ENCODE data around the gene C17orf50. TPM values are rescaled to one million over a fixed set of nuclear protein-coding genes. Genes with fewer than 3 reads are reported as not detected.

The C17orf50 gene
- total RNA-seq, 6 experiments from 2014 or later: not detected

DNA sequence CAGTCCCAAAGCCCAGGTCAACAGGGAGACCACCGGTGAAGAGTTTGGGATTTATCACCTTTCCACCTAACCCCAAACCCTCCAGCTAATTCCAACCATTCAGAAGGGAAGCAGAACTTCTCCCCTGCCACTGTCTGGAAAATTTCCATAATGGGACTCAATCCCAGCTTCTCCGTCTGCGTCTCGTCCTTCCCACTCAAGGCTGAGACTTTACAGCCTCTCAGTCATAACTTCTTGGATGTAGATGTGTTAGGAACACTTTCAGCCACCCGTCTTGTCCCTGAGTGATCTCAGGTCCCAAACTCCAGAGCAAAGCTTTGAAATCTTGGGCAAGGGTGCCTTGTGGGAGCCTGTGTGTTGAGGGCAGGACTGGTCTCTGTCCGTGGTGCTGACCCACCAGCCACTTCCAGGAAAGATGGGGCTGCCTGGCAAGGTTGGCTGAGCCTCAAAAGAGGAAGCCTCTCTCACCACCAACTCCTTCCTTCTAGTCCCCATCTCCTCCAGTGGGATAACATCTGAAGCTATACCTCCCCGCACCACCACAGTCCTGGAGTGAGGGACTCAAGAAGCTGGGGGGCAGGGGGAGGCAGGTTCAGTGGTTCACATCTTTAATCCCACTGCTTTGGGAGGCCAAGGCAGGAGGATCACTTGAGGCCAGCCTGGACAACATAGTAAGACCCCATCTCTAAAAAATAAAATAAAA is 16.9 kb upstream of the C17orf50 start:
- 35% methylated on average over 4 of the region's 7 CpGs for WGBS (ENCODE audit: insufficient coverage, low coverage, low lambda C conversion rate, missing lambda C conversion rate)

GRCh38 chr17:35744830-35745229 is 15.9 kb upstream of the C17orf50 start:
- no peak for TF ChIP-seq POLR2A (IDR thresholded peaks at IDR 0.05)
- TF ChIP-seq, protein P1, sequence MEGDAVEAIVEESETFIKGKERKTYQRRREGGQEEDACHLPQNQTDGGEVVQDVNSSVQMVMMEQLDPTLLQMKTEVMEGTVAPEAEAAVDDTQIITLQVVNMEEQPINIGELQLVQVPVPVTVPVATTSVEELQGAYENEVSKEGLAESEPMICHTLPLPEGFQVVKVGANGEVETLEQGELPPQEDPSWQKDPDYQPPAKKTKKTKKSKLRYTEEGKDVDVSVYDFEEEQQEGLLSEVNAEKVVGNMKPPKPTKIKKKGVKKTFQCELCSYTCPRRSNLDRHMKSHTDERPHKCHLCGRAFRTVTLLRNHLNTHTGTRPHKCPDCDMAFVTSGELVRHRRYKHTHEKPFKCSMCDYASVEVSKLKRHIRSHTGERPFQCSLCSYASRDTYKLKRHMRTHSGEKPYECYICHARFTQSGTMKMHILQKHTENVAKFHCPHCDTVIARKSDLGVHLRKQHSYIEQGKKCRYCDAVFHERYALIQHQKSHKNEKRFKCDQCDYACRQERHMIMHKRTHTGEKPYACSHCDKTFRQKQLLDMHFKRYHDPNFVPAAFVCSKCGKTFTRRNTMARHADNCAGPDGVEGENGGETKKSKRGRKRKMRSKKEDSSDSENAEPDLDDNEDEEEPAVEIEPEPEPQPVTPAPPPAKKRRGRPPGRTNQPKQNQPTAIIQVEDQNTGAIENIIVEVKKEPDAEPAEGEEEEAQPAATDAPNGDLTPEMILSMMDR (IDR thresholded peaks at IDR 0.05): no peak
- DNase-seq: peak in 1 of 3 donors; percentile 46
- Histone ChIP-seq H3K27ac (no peak overlapping the region), H3K27me3 (no peaks in the 10 kb centered on the region), H3K9me3 (no peaks in the 10 kb centered on the region), H3K36me3 (no peaks in the 10 kb centered on the region), H3K4me3 (no peak overlapping the region), H3K4me1 (peaks cover 0 to 4% (median 0%) of the 10 kb centered on the region in 4 donors)
- ATAC-seq: no peak
- WGBS (ENCODE audit: insufficient coverage, low coverage, low lambda C conversion rate, missing lambda C conversion rate): 73% methylated on average over 7 of the region's 8 CpGs
- intact Hi-C loops (cut with DNase I): loop anchor here (5.0 kb wide), 1 partner anchor 133 kb away; no protein-coding TSS in a partner anchor

More for the DNA sequence above, 16.9 kb upstream of the C17orf50 start:
- ATAC-seq: no peak
- H3K27ac ChIP-seq: no peak overlapping the region
- peak in 1 of 3 donors; percentile 56 for DNase-seq
- no peaks in the 10 kb centered on the region for H3K36me3 ChIP-seq
- no peak for TF ChIP-seq POLR2A (IDR thresholded peaks at IDR 0.05)
- TF ChIP-seq, protein P1 (IDR thresholded peaks at IDR 0.05): no peak
- H3K4me3 ChIP-seq: no peak overlapping the region
- H3K9me3 ChIP-seq: no peaks in the 10 kb centered on the region
- peaks cover 0 to 4% (median 0%) of the 10 kb centered on the region in 4 donors for H3K4me1 ChIP-seq
- no peaks in the 10 kb centered on the region for H3K27me3 ChIP-seq
- intact Hi-C loops (cut with DNase I): no loop called here

DNA sequence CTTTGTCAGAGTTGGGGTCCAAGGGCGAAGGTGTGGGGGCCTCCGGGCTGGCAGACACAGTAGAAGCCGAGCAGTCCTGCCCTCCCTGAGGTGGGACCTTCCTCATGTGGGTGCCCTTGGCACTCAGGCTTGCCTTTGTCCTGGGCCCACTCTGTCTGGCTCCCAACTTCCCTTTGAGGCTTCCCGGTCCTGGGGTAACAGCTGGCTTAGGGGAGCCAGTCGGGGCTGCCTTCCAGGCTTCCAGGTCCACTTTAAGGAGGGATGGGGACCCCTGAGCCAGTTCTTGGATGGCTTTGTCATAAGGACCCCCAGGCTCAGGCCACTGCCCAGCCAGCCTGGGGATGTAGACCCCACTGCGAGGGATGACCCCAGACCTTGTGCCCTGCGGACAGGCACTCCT is 15.4 kb upstream of the C17orf50 start:
- WGBS (ENCODE audit: insufficient coverage, low coverage, low lambda C conversion rate, missing lambda C conversion rate): no CpG with 5 or more reads among the region's 7 CpGs
- Histone ChIP-seq H3K9me3 (no peaks in the 10 kb centered on the region), H3K36me3 (no peaks in the 10 kb centered on the region), H3K27me3 (no peaks in the 10 kb centered on the region), H3K27ac (no peak overlapping the region), H3K4me3 (no peak overlapping the region), H3K4me1 (peaks cover 0 to 4% (median 0%) of the 10 kb centered on the region in 4 donors)
- ATAC-seq (no peak), DNase-seq (no peak)
- intact Hi-C loops (cut with DNase I): loop anchor here (5.0 kb wide), 1 partner anchor 133 kb away; no protein-coding TSS in a partner anchor
- TF ChIP-seq, protein P1 (IDR thresholded peaks at IDR 0.05): no peak
- TF ChIP-seq POLR2A (IDR thresholded peaks at IDR 0.05): no peak

- intact Hi-C loops (cut with DNase I): loop anchor here (5.0 kb wide), 1 partner anchor 134 kb away; no protein-coding TSS in a partner anchor
- Histone ChIP-seq H3K36me3 (no peaks in the 10 kb centered on the region), H3K9me3 (no peaks in the 10 kb centered on the region), H3K4me1 (peaks cover 0 to 4% (median 0%) of the 10 kb centered on the region in 4 donors), H3K27me3 (no peaks in the 10 kb centered on the region), H3K27ac (no peak overlapping the region), H3K4me3 (no peak overlapping the region)
- TF ChIP-seq POLR2A (IDR thresholded peaks at IDR 0.05): no peak
- 74% methylated on average over 3 of the region's 15 CpGs for WGBS (ENCODE audit: insufficient coverage, low coverage, low lambda C conversion rate, missing lambda C conversion rate)
- peak in 1 of 3 donors; percentile 29 for DNase-seq
- ATAC-seq: no peak
Measured at GRCh38 chr17:35745749-35746320, 14.9 kb upstream of the C17orf50 start.

- DNase-seq (peak in 2 of 3 donors; percentile 67 to 78), ATAC-seq (peak; percentile 80 to 91 (median 88))
- Histone ChIP-seq H3K27ac (no peak overlapping the region), H3K4me1 (peaks cover 0 to 4% (median 0%) of the 10 kb centered on the region in 4 donors), H3K36me3 (no peaks in the 10 kb centered on the region), H3K27me3 (no peaks in the 10 kb centered on the region), H3K4me3 (no peak overlapping the region), H3K9me3 (no peaks in the 10 kb centered on the region)
- intact Hi-C loops (cut with DNase I): loop anchor here (5.0 kb wide), 1 partner anchor 135 kb away; no protein-coding TSS in a partner anchor
- WGBS (ENCODE audit: insufficient coverage, low coverage, low lambda C conversion rate, missing lambda C conversion rate): no CpG with 5 or more reads among the region's 12 CpGs
- TF ChIP-seq POLR2A (IDR thresholded peaks at IDR 0.05): no peak
- TF ChIP-seq, protein P1 (IDR thresholded peaks at IDR 0.05): peak; percentile 81 to 92 (median 88)
Measured at GRCh38 chr17:35747540-35748017, 13.1 kb upstream of the C17orf50 start.
